Hepatic stellate cell (primary cell): ENCODE measurements around the gene RILP.
"Not testable (repeated sequence)": the region's sequence is repeated elsewhere in the genome, so short reads cannot be mapped to it uniquely, and the experiment has no call there.

Experiments used
- DNase-seq: peaks from one replicate; pipeline ENCODE4 v3.0.0; 2011; ENCODE audit warnings: low spot score

Gene RILP, protein sequence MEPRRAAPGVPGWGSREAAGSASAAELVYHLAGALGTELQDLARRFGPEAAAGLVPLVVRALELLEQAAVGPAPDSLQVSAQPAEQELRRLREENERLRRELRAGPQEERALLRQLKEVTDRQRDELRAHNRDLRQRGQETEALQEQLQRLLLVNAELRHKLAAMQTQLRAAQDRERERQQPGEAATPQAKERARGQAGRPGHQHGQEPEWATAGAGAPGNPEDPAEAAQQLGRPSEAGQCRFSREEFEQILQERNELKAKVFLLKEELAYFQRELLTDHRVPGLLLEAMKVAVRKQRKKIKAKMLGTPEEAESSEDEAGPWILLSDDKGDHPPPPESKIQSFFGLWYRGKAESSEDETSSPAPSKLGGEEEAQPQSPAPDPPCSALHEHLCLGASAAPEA

DNA sequence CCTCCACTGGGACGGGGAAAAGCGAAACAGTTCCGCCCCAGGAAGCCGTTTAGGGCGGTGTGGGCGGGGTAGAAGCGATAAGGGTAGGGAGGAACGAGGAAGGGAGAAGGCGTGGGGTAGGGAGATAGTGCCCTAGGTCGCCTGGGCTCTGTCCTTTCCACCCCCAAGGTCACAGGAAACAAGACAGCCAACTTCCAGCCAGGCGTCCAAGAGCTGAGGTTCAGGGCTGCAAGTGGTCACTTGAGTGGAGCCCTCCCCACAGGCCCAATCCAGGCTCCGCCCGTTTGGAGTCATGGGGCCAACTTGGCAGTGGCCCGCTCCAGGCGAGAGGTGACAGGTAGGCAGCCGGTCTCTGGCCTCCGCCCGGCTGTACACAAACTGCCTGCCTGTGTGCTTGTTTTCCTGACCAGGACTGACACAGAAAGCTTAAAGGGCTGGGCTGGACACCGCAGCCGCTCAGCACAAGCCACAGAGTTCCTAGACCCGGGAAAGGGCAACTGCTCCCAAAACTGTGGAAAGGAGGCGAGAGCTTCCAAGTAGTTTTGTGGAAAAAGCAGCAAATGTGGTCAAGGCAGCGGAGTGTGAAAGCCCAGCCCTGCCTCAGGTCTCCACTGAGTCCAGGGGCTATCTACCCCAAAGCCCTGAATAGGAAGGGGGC, at the start of gene RILP:
Gene RILP, minus strand, starts transcription at position 23 of the 658 bp plus-strand sequence. CDS start 62 bp downstream, outside the sequence.
- DNase-seq: peak; percentile 65

- DNase-seq: no peak
Measured at GRCh38 chr17:1697681-1698080, 48.0 kb upstream of the RILP start.

- no peak for DNase-seq
Measured at GRCh38 chr17:1695365-1695764, 45.7 kb upstream of the RILP start.

DNA sequence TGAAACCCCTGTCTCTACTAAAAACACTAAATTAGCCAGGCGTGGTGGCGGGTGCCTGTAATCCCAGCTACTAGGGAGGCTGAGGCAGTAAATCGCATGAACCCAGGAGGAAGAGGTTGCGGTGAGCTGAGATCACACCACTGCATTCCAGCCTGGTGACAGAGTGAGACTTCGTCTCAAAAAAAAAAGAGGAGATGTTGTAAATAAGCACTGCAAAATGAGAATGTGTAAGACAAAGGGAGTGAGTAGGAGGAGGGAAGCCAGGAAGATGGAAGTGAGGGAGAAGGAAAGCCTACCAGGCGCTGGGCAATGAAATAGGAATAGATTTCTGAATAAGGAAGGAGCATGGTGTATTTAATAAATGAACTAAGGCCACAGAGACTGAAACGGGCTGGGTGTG, 43.7 kb upstream of the RILP start:
- no peak for DNase-seq

- DNase-seq: no peak
Measured at GRCh38 chr17:1690544-1691221, 41.0 kb upstream of the RILP start.

DNA sequence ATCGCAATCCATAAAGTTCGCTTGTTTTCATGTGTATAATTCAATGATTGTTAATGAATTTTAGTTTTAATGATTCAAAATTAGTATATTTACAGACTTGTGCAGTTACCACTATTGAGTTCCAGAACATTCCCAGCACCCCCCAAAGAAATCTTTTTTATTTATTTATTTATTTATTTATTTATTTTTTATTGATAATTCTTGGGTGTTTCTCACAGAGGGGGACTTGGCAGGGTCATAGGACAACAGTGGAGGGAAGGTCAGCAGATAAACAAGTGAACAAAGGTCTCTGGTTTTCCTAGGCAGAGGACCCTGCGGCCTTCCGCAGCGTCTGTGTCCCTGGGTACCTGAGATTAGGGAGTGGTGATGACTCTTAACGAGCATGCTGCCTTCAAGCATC, 38.7 kb upstream of the RILP start:
- not testable (repeated sequence) for DNase-seq

GRCh38 chr17:1686086-1686485, 36.4 kb upstream of the RILP start:
- DNase-seq: no peak

DNA sequence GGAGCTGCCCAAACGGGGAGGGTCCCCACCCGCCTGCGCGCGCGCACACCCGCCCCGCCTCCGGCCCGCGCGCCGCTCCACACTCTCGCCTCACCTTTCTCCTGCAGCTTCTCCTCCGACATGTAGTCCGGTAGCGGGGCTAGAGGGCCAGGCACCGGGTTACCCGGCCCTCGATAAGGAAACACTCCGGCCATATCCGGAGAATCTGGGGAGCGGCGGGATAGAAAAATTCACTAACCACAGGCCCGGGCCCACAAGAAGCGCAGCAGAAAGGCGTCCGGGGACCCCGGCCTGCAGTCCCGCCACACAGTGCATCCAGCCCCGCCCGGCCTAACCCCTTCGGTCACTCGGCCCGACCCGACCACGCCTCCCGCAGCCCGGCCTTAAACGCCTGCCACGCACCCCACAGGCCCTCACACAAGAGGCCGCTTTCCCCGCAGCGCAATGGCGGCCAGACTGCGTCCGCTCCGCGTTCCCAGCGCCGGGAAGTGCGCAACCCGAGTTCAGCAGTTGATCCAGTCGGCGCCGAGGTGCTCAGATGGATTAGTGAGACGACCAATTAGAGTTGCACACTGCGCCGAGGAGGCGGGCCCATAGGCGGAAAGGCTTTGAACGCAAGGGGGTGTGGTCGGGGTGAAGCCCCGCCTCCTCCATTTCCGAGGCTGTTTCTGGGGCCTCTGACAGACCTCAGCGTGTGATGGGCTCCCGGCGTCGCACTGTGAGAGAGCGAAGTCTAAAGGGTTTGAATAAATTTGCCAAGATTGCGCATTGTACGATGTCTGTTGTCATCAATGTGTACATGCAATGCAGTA, 34.9 kb upstream of the RILP start, which contains the start of gene PRPF8:
Gene PRPF8, minus strand, starts transcription at position 490 of the 812 bp plus-strand sequence. Its CDS starts 296 bp downstream, at position 194.
- peak; percentile 99 for DNase-seq

DNA sequence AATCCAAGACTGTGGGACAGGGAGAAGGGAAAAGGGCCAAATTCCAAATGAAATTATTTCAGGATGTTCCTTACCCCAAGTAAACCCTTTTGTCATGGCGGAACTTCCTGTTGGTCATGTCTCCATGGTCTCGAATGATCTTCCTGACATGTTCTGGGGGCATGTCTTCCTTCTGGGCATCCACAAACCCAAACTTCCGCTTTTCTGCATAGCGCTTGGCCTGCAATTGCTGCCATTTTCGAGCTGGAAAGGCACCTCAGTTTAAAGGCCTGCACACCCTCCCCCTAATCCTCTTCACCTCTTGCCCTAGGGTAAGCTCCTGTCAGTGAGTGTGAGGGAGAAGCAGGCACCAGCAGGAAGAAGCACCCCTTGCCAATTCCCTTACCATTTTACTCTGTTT, 33.8 kb upstream of the RILP start:
- DNase-seq: no peak

GRCh38 chr17:1676401-1676800, 26.7 kb upstream of the RILP start:
- no peak for DNase-seq

GRCh38 chr17:1673041-1673785, 23.5 kb upstream of the RILP start:
- no peak for DNase-seq

DNA sequence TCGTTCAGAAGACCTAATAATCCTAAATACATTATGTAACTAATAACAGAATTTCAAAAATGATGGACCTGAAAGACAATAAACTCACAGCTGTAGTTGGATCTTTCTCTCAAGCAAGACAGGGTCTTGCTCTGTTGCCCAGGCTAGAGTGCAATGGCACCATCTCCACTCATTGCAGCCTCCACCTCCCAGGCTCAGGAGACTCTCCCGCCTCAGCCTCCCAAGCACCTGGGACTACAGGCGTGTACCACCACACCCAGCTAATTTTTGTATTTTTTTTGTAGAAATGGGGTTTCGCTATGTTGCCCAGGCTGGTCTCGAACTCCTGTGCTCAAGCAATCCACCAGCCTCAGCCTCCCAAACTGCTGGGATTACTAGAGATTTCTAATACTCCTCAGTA, 14.3 kb upstream of the RILP start:
- DNase-seq: not testable (repeated sequence)

DNA sequence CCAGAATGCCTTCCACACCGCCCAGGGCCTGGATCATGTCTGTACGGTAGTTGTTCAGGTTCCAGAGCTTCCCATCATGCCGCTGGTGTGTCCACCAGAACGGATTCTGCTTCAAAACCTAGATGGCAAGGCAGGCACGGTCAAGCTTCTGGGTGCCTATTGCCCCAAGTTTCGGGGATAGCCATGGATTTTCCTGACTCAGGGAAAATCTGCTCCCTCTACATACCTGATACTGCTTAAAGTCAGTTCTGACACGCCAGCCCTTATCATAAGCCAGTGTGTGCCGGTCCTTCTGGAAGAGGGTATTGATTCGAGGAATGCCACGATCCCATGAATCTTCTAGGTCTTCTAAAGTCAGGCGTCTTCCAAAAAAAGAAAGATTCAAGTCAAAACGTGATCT, 11.4 kb upstream of the RILP start:
- no peak for DNase-seq

DNA sequence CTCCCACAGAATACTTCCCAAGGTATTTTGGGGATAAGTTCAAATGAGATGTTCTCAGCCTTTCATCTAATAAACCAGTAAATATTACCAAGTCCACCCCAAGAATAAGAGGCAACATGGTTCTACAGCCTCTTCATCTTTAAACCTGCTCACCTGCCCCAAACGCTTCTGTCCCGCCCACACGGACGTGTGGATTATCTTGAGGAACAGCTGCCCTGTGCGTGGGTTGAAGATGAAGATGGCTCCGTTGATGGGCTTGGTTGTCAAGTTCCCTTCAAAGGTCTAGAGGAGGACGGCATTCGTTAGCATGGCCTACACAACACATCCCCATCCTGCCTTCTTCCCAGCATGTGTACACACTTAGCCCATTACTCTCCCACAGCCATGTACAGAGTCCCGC, 8.4 kb upstream of the RILP start:
- DNase-seq: no peak

DNA sequence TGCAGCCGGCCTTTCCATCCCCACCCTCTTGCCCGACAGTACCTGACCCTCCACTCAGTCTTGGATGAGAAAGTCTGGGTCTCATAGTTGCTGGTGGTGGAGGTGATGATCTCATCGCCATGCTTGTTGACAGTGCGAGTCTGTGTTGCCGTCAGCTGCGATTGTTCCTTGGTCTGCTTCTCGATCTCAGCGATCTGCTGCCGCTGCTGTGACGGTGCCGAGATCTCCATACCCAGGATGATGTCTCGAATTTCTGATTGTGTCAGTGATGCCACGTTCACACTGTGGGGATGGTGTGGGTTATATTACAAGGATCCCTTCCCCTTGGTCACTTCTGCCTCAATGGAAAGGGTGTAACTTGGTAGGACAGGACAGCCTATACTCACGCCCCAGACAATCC, 4.1 kb upstream of the RILP start:
- DNase-seq: no peak

DNA sequence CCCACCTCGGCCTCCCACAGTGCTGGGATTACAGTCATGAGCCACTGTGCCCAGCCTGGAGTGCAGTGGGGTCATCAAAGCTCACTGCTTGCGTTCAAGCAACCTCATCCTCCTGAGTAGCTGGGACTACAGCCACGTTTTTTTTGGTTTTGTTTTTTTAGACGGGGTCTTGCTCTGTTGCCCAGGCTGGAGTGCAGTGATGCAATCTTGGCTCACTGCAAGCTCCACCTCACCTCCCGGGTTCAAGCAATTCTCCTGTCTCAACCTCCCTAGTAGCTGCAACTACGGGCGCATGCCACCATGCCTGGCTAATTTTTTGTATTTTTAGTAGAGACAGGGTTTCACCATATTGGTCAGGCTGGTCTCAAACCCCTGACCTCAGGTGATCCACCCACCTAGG, 3.1 kb upstream of the RILP start:
- not testable (repeated sequence) for DNase-seq

DNA sequence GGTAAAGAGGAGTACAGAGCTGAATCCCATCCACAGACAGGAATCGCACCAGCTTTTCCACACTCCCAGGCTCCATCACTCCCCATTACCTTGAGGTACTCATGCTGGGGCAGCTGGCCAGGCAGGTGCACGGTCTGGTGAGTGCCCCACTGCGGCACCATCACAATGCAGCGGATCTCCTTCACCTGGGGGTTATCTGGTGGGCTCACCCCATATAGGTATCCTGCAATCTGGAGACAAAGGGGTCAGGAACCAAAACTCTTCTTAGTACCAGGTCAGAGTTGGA, 1.8 kb upstream of the RILP start:
- no peak for DNase-seq

DNA sequence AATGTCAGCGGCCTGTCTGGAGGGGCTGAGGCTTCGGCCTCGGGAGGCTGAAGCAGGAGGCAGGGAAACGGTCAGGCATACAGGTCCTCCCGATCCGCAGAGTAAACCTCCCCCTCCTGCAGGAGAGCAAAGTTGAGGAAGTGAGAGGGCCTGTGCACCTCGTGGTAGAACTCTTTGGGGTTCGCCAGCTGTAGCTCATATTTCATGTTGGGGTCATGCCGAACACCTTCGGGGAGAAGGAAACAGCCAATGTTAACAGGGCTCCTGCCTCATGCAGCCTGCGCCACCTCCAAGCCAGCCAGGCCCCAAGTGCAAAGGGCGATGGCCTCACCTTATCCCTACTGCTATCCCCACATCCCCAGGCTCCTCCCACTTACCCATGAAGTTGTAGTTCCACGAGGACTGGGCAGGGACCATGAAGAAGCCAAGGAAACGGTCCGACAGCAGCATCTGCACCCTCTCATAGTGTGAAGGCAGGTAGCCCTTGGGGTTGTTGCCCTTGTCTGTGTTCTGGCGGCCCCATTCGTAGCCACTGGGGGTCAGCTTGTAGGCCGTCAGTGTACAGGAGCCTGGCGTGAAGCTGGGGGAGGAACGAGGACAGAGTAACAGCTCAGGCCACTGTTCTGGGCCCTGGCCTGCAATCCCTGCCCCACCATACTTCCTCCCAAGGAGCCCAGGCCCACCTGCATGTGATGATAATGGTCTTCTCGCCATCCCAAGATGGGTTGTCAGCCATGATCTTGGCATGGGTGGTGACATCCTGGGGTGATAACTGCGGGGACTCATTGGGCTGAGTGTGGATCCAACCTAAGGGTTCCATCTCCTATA, 1.3 kb upstream of the RILP start:
- DNase-seq: no peak

DNA sequence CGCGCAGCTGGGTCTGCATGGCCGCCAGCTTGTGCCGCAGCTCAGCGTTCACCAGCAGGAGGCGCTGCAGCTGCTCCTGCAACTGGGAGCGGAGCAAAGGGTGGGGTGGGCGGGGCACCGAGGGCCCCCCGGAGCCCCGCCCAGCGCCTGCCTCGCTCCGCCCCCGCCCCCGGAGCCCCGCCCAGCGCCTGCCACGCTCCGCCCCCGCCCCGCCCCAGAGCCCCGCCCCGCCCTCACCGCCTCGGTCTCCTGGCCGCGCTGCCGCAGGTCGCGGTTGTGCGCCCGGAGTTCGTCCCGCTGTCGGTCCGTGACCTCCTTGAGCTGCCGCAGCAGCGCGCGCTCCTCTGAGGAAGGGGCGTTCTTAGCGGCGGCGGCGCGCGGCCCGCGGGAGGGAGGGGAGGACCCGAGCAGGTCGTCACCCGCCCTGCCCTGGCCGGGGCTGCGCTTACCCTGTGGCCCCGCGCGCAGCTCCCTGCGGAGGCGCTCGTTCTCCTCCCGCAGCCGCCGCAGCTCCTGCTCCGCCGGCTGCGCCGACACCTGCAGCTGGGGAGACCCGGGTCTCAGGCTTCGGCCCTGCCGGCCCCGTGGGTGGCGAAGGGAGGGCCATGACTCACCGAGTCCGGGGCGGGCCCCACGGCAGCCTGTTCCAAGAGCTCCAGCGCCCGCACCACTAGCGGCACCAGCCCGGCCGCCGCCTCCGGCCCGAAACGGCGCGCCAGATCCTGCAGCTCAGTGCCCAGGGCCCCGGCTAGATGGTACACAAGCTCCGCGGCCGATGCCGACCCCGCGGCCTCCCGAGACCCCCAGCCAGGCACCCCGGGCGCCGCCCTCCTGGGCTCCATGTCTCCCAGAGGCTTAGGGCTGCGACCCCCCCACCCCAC, 463 bp downstream of the RILP start:
- DNase-seq: peak; percentile 97
